ENCODE data around the gene TRPM3.

TRPM3 gene

GRCh38 chr9:70534061-70534460, 587.4 kb downstream of the TRPM3 start:
- H3K4me3 ChIP-seq (ENCODE audit: low read length), result no peak overlapping the region
- H3K36me3 ChIP-seq (ENCODE audit: control insufficient read depth, insufficient read depth, low read length), result no peaks in the 10 kb centered on the region
- H3K9ac ChIP-seq (ENCODE audit: low read length), result no peak overlapping the region
- no peaks in the 10 kb centered on the region for H3K4me1 ChIP-seq (ENCODE audit: control insufficient read depth, insufficient read depth, low read length)
- H3K27me3 ChIP-seq (ENCODE audit: control insufficient read depth, insufficient read depth, low read length), result no peaks in the 10 kb centered on the region
- H3K27ac ChIP-seq (ENCODE audit: low read depth, low read length), result no peak overlapping the region

DNA sequence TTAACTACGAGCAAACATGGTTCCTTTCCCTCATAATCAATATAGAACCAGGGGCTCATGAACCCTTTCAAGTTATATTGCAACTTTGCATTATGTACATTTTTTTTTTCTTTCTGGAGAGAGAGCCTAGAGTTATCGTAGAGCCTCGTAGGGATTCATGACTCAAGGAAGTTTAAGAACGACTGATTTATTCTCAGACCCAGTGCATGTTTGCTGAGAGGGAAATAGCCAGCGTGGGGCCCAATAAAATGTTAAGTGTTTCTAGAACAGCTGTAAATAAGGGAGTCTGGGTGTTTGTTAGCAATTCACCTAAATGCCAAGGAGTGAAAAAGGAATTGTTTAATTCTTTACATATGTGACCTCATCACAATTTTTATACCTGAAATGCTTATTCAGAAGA, 587.9 kb downstream of the TRPM3 start:
- Histone ChIP-seq H3K4me3 (ENCODE audit: low read length) (no peak overlapping the region), H3K27me3 (ENCODE audit: control insufficient read depth, insufficient read depth, low read length) (no peaks in the 10 kb centered on the region), H3K36me3 (ENCODE audit: control insufficient read depth, insufficient read depth, low read length) (no peaks in the 10 kb centered on the region), H3K9ac (ENCODE audit: low read length) (no peak overlapping the region), H3K27ac (ENCODE audit: low read depth, low read length) (no peak overlapping the region), H3K4me1 (ENCODE audit: control insufficient read depth, insufficient read depth, low read length) (no peaks in the 10 kb centered on the region)

- Histone ChIP-seq H3K4me1 (ENCODE audit: control insufficient read depth, insufficient read depth, low read length) (no peaks in the 10 kb centered on the region), H3K27me3 (ENCODE audit: control insufficient read depth, insufficient read depth, low read length) (no peaks in the 10 kb centered on the region), H3K4me3 (ENCODE audit: low read length) (no peak overlapping the region), H3K27ac (ENCODE audit: low read depth, low read length) (no peak overlapping the region), H3K9ac (ENCODE audit: low read length) (no peak overlapping the region), H3K36me3 (ENCODE audit: control insufficient read depth, insufficient read depth, low read length) (no peaks in the 10 kb centered on the region)
Measured at GRCh38 chr9:70532716-70533115, 588.7 kb downstream of the TRPM3 start.

DNA sequence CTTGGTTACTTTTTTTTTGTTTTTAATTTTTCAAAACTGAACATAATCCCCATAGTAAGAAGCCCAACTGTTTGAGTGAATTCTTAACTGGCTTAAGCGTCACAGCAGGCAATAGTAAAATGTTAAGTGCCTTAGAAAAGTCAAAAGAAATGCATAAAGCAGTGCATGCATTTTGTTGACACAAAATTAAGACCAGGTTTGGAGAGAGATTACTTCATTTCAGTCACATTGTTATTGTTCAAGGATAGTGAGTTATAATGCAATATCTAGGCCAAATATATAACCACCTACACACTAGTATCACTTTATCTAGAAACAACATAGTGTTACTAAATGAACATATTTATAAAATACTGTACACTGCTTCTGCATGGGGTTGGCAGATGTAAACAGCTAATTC, 590.1 kb downstream of the TRPM3 start:
- H3K27me3 ChIP-seq (ENCODE audit: control insufficient read depth, insufficient read depth, low read length), result no peaks in the 10 kb centered on the region
- no peak overlapping the region for H3K9ac ChIP-seq (ENCODE audit: low read length)
- H3K4me1 ChIP-seq (ENCODE audit: control insufficient read depth, insufficient read depth, low read length), result no peaks in the 10 kb centered on the region
- no peak overlapping the region for H3K27ac ChIP-seq (ENCODE audit: low read depth, low read length)
- no peaks in the 10 kb centered on the region for H3K36me3 ChIP-seq (ENCODE audit: control insufficient read depth, insufficient read depth, low read length)
- no peak overlapping the region for H3K4me3 ChIP-seq (ENCODE audit: low read length)

DNA sequence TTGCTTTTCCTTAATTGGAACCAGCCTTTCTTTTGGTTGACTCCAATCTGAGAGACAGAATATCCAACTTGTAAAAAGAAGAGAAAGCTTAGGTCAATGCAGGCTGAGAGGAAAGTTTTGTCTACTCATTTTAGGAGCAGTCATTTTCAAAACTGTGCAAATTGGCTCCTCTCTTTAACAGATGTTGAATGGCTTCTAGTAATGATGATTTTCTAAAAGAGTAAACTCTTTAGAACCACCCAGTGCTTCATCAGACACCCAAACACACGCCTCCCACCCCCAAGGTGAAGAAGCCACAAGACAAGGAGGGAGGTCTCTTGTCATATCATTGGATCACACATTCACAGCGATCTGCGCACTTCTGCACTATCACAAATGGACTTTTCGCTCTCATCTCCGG, 590.7 kb downstream of the TRPM3 start:
- H3K27ac ChIP-seq (ENCODE audit: low read depth, low read length), result no peak overlapping the region
- H3K4me3 ChIP-seq (ENCODE audit: low read length), result no peak overlapping the region
- H3K27me3 ChIP-seq (ENCODE audit: control insufficient read depth, insufficient read depth, low read length), result no peaks in the 10 kb centered on the region
- H3K9ac ChIP-seq (ENCODE audit: low read length), result no peak overlapping the region
- no peaks in the 10 kb centered on the region for H3K4me1 ChIP-seq (ENCODE audit: control insufficient read depth, insufficient read depth, low read length)
- H3K36me3 ChIP-seq (ENCODE audit: control insufficient read depth, insufficient read depth, low read length), result no peaks in the 10 kb centered on the region

DNA sequence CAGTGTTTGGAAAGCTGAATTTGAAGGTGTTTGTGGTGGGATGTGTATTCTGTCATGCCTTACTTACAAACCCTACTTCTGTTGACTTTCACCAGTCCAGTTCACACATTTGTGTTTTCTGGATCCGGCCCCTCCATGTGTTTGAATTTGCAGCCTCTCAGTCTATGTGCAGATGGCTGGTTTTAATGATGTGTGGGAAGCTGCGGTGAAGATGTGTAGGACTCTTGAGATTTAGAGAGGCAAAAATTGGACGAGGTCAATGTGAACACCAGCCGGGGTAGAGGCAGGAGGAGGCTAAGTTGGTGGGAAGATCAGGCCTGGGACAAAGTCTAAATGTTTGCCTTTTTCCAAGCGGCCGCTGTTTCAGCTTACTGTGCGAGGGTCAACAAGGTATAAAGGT, 591.6 kb downstream of the TRPM3 start:
- Histone ChIP-seq H3K9ac (ENCODE audit: low read length) (no peak overlapping the region), H3K36me3 (ENCODE audit: control insufficient read depth, insufficient read depth, low read length) (no peaks in the 10 kb centered on the region), H3K4me3 (ENCODE audit: low read length) (no peak overlapping the region), H3K27me3 (ENCODE audit: control insufficient read depth, insufficient read depth, low read length) (no peaks in the 10 kb centered on the region), H3K4me1 (ENCODE audit: control insufficient read depth, insufficient read depth, low read length) (no peaks in the 10 kb centered on the region), H3K27ac (ENCODE audit: low read depth, low read length) (no peak overlapping the region)

DNA sequence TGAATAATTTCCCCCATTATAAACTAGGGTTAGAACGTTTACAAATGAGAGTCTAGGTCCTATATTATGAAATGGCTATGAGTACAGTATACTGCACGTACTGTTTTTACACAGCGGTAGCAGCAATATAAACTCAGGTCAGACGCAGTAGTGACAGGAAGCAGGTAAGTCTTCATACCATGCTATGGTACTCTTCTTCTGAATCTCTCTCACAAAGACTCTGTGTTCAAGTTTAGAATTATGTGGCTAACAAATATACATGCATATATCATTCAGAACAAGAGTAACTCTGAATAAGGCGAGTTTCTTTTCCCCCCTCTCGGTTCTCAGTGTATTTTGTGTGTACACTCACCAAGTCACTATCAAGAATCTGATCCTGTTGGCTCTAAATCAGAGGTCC, 592.0 kb downstream of the TRPM3 start:
- no peak overlapping the region for H3K9ac ChIP-seq (ENCODE audit: low read length)
- no peaks in the 10 kb centered on the region for H3K36me3 ChIP-seq (ENCODE audit: control insufficient read depth, insufficient read depth, low read length)
- no peak overlapping the region for H3K4me3 ChIP-seq (ENCODE audit: low read length)
- no peaks in the 10 kb centered on the region for H3K27me3 ChIP-seq (ENCODE audit: control insufficient read depth, insufficient read depth, low read length)
- H3K4me1 ChIP-seq (ENCODE audit: control insufficient read depth, insufficient read depth, low read length), result no peaks in the 10 kb centered on the region
- H3K27ac ChIP-seq (ENCODE audit: low read depth, low read length), result no peak overlapping the region

DNA sequence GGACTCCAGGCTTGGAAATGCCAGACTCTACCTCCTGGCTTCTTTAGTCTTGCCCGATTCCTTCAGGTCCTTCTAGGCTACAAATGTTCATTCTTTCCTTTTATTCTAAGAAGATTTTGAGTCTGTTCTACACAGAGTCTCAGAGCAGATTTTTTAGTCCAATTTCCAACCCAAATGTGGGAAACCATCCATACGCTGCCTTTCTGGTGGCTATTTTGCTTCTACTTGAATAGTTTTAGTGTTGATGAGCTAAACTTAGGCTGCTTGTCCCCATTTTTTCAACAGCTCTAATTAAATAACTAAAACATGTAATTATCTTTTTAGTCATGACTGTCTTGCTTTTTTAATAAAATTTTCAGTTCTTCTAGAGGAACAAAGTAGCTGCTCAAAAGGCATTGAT, 594.5 kb downstream of the TRPM3 start:
- Histone ChIP-seq H3K4me1 (ENCODE audit: control insufficient read depth, insufficient read depth, low read length) (no peaks in the 10 kb centered on the region), H3K27ac (ENCODE audit: low read depth, low read length) (no peak overlapping the region), H3K36me3 (ENCODE audit: control insufficient read depth, insufficient read depth, low read length) (no peaks in the 10 kb centered on the region), H3K4me3 (ENCODE audit: low read length) (no peak overlapping the region), H3K27me3 (ENCODE audit: control insufficient read depth, insufficient read depth, low read length) (no peaks in the 10 kb centered on the region), H3K9ac (ENCODE audit: low read length) (no peak overlapping the region)

DNA sequence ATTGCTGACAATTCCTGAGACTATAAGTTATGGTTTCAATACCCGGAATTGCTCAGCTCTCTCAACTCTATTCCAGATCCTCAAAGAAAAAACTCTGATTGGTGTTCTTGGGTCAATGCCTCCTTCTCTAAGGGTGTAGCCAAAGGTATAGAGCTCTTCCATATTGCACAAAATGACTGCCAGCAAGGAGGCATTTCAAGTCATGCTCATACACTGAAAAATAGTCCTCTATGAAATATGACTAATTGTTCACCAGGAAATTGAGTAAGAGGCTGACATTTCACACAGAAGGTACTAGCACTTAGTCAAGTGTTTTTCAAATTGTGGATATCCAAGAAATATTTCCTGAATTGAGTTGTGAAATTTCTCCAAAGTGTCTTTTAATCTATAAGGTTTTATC, 595.9 kb downstream of the TRPM3 start:
- Histone ChIP-seq H3K36me3 (ENCODE audit: control insufficient read depth, insufficient read depth, low read length) (no peaks in the 10 kb centered on the region), H3K27ac (ENCODE audit: low read depth, low read length) (no peak overlapping the region), H3K9ac (ENCODE audit: low read length) (no peak overlapping the region), H3K27me3 (ENCODE audit: control insufficient read depth, insufficient read depth, low read length) (no peaks in the 10 kb centered on the region), H3K4me1 (ENCODE audit: control insufficient read depth, insufficient read depth, low read length) (no peaks in the 10 kb centered on the region), H3K4me3 (ENCODE audit: low read length) (no peak overlapping the region)

- Histone ChIP-seq H3K27me3 (ENCODE audit: control insufficient read depth, insufficient read depth, low read length) (no peaks in the 10 kb centered on the region), H3K36me3 (ENCODE audit: control insufficient read depth, insufficient read depth, low read length) (no peaks in the 10 kb centered on the region), H3K4me3 (ENCODE audit: low read length) (no peak overlapping the region), H3K4me1 (ENCODE audit: control insufficient read depth, insufficient read depth, low read length) (no peaks in the 10 kb centered on the region), H3K27ac (ENCODE audit: low read depth, low read length) (no peak overlapping the region), H3K9ac (ENCODE audit: low read length) (no peak overlapping the region)
Measured at GRCh38 chr9:70519912-70520724, 601.3 kb downstream of the TRPM3 start.

- no peak overlapping the region for H3K27ac ChIP-seq (ENCODE audit: low read depth, low read length)
- H3K4me1 ChIP-seq (ENCODE audit: control insufficient read depth, insufficient read depth, low read length), result no peaks in the 10 kb centered on the region
Measured at GRCh38 chr9:70517926-70518610, 603.4 kb downstream of the TRPM3 start.

DNA sequence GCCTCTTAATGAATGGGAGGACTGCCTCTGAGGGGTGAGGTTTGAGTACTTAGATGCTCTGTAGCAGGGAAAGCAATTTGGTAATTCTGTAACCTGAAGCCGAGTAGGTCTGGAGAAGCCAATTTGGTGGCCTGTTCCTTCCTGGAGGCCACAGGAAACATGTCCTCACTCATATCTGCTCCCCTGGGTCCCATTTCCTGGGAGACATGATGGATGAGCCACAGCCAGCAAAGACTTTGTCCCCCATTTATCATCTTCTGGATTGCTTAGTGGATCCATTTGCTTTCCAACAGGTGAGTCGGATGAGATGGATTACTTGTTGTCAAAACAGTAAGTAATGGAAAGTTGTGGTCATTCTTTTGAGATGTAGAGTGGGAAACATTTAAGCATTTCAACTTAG, 607.1 kb downstream of the TRPM3 start:
- Histone ChIP-seq H3K9ac (ENCODE audit: low read length) (no peak overlapping the region), H3K4me1 (ENCODE audit: control insufficient read depth, insufficient read depth, low read length) (no peaks in the 10 kb centered on the region), H3K27me3 (ENCODE audit: control insufficient read depth, insufficient read depth, low read length) (no peaks in the 10 kb centered on the region), H3K36me3 (ENCODE audit: control insufficient read depth, insufficient read depth, low read length) (no peaks in the 10 kb centered on the region), H3K27ac (ENCODE audit: low read depth, low read length) (no peak overlapping the region), H3K4me3 (ENCODE audit: low read length) (no peak overlapping the region)

More at GRCh38 chr9:70517926-70518610, 603.4 kb downstream of the TRPM3 start:
- H3K36me3 ChIP-seq (ENCODE audit: control insufficient read depth, insufficient read depth, low read length), result no peaks in the 10 kb centered on the region
- H3K27me3 ChIP-seq (ENCODE audit: control insufficient read depth, insufficient read depth, low read length), result no peaks in the 10 kb centered on the region
- no peak overlapping the region for H3K9ac ChIP-seq (ENCODE audit: low read length)
- no peak overlapping the region for H3K4me3 ChIP-seq (ENCODE audit: low read length)

GRCh38 chr9:70511858-70512257, 609.6 kb downstream of the TRPM3 start:
- Histone ChIP-seq H3K4me3 (ENCODE audit: low read length) (no peak overlapping the region), H3K4me1 (ENCODE audit: control insufficient read depth, insufficient read depth, low read length) (no peaks in the 10 kb centered on the region), H3K9ac (ENCODE audit: low read length) (no peak overlapping the region), H3K27ac (ENCODE audit: low read depth, low read length) (no peak overlapping the region), H3K27me3 (ENCODE audit: control insufficient read depth, insufficient read depth, low read length) (no peaks in the 10 kb centered on the region), H3K36me3 (ENCODE audit: control insufficient read depth, insufficient read depth, low read length) (no peaks in the 10 kb centered on the region)

Measured in rectal smooth muscle tissue (tissue), 1 donor.